Fibroblast of lung (primary cell): ENCODE data around the gene PPIE. TPM values are rescaled to one million over a fixed set of nuclear protein-coding genes. Genes with fewer than 3 reads are reported as not detected.

ENCODE experiments used
- DNase-seq, 2 donors: peaks; one replicate each; pipeline versions ENCODE4 v3.0.0 to v3.0.0-alpha.2; 2010; ENCODE audit warnings: low read depth in 2 of 2
- H2AFZ ChIP-seq: 2 replicates; pipeline ENCODE4 v1.5.1; 2012; ENCODE audit warnings: low read length, control low read depth, inconsistent platforms
- H3K27ac ChIP-seq: 2 replicates; pipeline ENCODE4 v1.5.1; 2011; ENCODE audit warnings: low read length, control low read depth; ENCODE audit not compliant: insufficient read depth
- H3K27me3 ChIP-seq: 2 replicates; pipeline ENCODE4 v1.5.1; 2011; ENCODE audit warnings: mild to moderate bottlenecking, low read length; ENCODE audit not compliant: control insufficient read depth, insufficient read depth
- H3K36me3 ChIP-seq: 2 replicates; pipeline ENCODE4 v1.5.1; 2011; ENCODE audit warnings: low read length; ENCODE audit not compliant: control insufficient read depth, insufficient read depth
- H3K4me1 ChIP-seq: 2 replicates; pipeline ENCODE4 v1.5.1; 2011; ENCODE audit warnings: low read length; ENCODE audit not compliant: control insufficient read depth, insufficient read depth; ENCODE audit errors: extremely low read depth
- H3K4me2 ChIP-seq: 2 replicates; pipeline ENCODE4 v1.5.1; 2011; ENCODE audit warnings: low read length, control low read depth; ENCODE audit not compliant: insufficient read depth; ENCODE audit errors: extremely low read depth
- H3K4me3 ChIP-seq, 4 experiments: fragments of 200-600 bp in 1 of 4; sonication (generic) in 1 of 4; replicated peaks in 1 of 4; 2 replicates each; pipeline ENCODE4 v1.5.1; 2011 to 2016; ENCODE audit warnings: low read length in 4 of 4, low read depth in 3 of 4, mild to moderate bottlenecking in 3 of 4, control low read depth in 2 of 4, inconsistent platforms in 1 of 4, mixed read lengths in 1 of 4; ENCODE audit not compliant: insufficient read depth in 1 of 4; ENCODE audit errors: control extremely low read depth in 1 of 4
- H3K79me2 ChIP-seq: 2 replicates; pipeline ENCODE4 v1.5.1; 2012; ENCODE audit warnings: mild to moderate bottlenecking, low read length, inconsistent platforms; ENCODE audit not compliant: control insufficient read depth, insufficient read depth
- H3K9ac ChIP-seq: 2 replicates; pipeline ENCODE4 v1.5.1; 2011; ENCODE audit warnings: mild to moderate bottlenecking, low read length, control low read depth; ENCODE audit not compliant: insufficient read depth
- H3K9me3 ChIP-seq: 2 replicates; pipeline ENCODE4 v1.5.1; 2012; ENCODE audit warnings: low read depth, low read length; ENCODE audit not compliant: control insufficient read depth, insufficient read depth
- H4K20me1 ChIP-seq: 2 replicates; pipeline ENCODE4 v1.5.1; 2011; ENCODE audit warnings: low read length; ENCODE audit not compliant: control insufficient read depth, insufficient read depth; ENCODE audit errors: extremely low read depth
- EZH2 ChIP-seq: IDR thresholded peaks from 2 replicates; pipeline ENCODE4 v1.5.1; 2012; ENCODE audit warnings: low read length, control low read depth, mild to moderate bottlenecking; ENCODE audit errors: missing control alignments
- polyA plus RNA-seq, 2 donors: library from polyadenylated mRNA; depleted of rRNA in 1 of 2; stranded (reverse) in 1 of 2; unstranded in 1 of 2; fragments of >200 nt; gene quantifications; 2 replicates each; pipeline ENCODE4 v1.2.1, GENCODE V29; 2011 to 2012; ENCODE audit warnings: missing spikeins in 1 of 2
- total RNA-seq: library from RNA; depleted of rRNA; stranded (reverse); fragments of >200 nt; gene quantifications from 2 replicates; pipeline ENCODE4 v1.2.1, GENCODE V29; 2014
- TF ChIP-seq, protein P1 (sequence below), 2 donors: IDR thresholded peaks in 1 of 2; conservative IDR thresholded peaks in 1 of 2; 1 replicate in 1 of 2; 2 replicates in 1 of 2; pipeline ENCODE4 v1.5.1; 2011 to 2012; ENCODE audit warnings: low read length in 2 of 2, control low read depth in 1 of 2, inconsistent platforms in 1 of 2, low read depth in 1 of 2, mild to moderate bottlenecking in 1 of 2

Gene PPIE
- total and polyA plus RNA-seq, 2 donors (not counting 1 experiment from before 2014, with no cell fraction given), result 38.8 to 58.8 TPM

DNA sequence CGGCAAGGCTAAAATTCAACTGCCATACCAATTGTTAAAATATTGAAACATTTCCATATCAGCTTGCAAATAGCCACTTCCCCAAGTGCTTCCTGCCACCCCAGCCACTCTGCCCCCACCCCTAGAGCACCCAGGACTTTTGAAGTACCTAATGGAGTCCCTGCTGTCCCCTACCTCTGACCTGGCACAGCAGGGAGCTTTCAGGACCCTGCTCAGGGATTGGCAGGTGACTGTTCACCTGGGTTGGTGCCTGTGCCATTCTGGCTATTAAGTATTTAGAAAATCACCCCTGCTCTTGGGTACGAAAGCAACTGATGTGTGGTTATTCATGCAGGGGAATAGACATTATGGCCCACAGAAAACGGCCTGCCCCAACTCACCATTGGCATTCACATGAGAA lies 38.3 kb upstream of the PPIE start:
- TF ChIP-seq EZH2, result no peak
- TF ChIP-seq, protein P1, sequence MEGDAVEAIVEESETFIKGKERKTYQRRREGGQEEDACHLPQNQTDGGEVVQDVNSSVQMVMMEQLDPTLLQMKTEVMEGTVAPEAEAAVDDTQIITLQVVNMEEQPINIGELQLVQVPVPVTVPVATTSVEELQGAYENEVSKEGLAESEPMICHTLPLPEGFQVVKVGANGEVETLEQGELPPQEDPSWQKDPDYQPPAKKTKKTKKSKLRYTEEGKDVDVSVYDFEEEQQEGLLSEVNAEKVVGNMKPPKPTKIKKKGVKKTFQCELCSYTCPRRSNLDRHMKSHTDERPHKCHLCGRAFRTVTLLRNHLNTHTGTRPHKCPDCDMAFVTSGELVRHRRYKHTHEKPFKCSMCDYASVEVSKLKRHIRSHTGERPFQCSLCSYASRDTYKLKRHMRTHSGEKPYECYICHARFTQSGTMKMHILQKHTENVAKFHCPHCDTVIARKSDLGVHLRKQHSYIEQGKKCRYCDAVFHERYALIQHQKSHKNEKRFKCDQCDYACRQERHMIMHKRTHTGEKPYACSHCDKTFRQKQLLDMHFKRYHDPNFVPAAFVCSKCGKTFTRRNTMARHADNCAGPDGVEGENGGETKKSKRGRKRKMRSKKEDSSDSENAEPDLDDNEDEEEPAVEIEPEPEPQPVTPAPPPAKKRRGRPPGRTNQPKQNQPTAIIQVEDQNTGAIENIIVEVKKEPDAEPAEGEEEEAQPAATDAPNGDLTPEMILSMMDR (conservative IDR thresholded peaks at IDR 0.05 in 1 of 2, IDR thresholded peaks at IDR 0.05 in 1 of 2; ENCODE audit: low read depth in 1 of 2, low read length in 2 of 2), result no peak
- peaks cover 27% of the 10 kb centered on the region for H3K27me3 ChIP-seq
- H3K4me1 ChIP-seq, result peaks cover 2% of the 10 kb centered on the region
- H3K36me3 ChIP-seq, result no peaks in the 10 kb centered on the region
- H3K27ac ChIP-seq, result no peak overlapping the region
- no peak overlapping the region for H2AFZ ChIP-seq
- H3K79me2 ChIP-seq, result no peaks in the 10 kb centered on the region
- no peaks in the 10 kb centered on the region for H3K9me3 ChIP-seq
- H3K4me2 ChIP-seq, result no peak overlapping the region
- H3K9ac ChIP-seq, result no peak overlapping the region
- H3K4me3 ChIP-seq, result no peak overlapping the region
- H4K20me1 ChIP-seq, result no peaks in the 10 kb centered on the region
- DNase-seq, result no peak

DNA sequence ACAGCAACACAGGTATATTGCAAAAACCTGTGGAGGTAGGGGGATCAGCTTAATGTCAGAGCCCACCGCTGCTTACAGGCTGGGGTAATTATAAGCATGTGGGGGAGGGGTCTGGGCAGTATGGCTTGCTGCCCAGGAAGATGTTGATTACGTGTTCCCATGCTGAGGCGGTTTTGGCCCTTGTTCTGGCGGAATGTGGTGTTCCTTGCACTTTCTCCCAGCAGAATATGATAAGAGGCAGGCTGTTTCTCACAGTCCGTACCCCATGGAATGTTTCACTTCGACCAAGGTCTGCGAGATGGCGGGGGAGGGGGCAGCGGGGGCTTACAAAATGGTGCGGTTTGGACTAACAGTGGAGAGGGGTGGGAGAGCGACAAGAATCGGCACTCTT lies 37.6 kb upstream of the PPIE start:
- Histone ChIP-seq H3K27ac (no peak overlapping the region), H4K20me1 (no peaks in the 10 kb centered on the region), H3K79me2 (no peaks in the 10 kb centered on the region), H3K9ac (no peak overlapping the region), H3K36me3 (no peaks in the 10 kb centered on the region), H3K4me3 (no peak overlapping the region), H2AFZ (no peak overlapping the region), H3K4me1 (peaks cover 2% of the 10 kb centered on the region), H3K4me2 (no peak overlapping the region), H3K27me3 (peaks cover 27% of the 10 kb centered on the region), H3K9me3 (no peaks in the 10 kb centered on the region)
- TF ChIP-seq EZH2, result no peak
- TF ChIP-seq, protein P1 (conservative IDR thresholded peaks at IDR 0.05 in 1 of 2, IDR thresholded peaks at IDR 0.05 in 1 of 2; ENCODE audit: low read depth in 1 of 2, low read length in 2 of 2), result no peak
- peak; percentile 56 to 75 for DNase-seq

DNA sequence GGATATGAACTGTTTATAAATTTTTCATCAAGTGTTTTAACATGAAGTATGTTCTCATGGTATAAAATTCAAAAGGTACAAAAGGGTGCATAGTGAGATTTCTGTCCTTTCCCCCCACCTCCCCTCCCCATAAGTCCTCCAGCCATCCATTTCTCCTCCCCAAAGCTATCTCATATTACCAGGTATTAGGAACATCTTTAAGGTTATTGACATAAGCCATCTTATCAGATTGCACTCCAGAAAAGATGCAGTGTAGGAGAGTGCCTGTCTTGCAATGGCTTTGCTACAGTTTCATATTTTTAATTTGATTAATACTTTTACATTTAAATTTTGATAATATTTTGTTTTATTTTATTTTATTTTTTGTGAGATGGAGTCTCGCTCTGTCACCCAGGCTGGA lies 33.9 kb upstream of the PPIE start:
- Histone ChIP-seq H3K4me3 (no peak overlapping the region), H3K4me2 (no peak overlapping the region), H3K36me3 (no peaks in the 10 kb centered on the region), H3K4me1 (peaks cover 2% of the 10 kb centered on the region), H3K27ac (no peak overlapping the region), H2AFZ (no peak overlapping the region), H3K79me2 (no peaks in the 10 kb centered on the region), H4K20me1 (no peaks in the 10 kb centered on the region), H3K9ac (no peak overlapping the region), H3K27me3 (peaks cover 29% of the 10 kb centered on the region), H3K9me3 (no peaks in the 10 kb centered on the region)
- TF ChIP-seq, protein P1 (conservative IDR thresholded peaks at IDR 0.05 in 1 of 2, IDR thresholded peaks at IDR 0.05 in 1 of 2; ENCODE audit: low read depth in 1 of 2, low read length in 2 of 2), result no peak
- TF ChIP-seq EZH2, result no peak
- no peak for DNase-seq
